Vagina (tissue), 2 donors: ENCODE measurements around the gene CTBP2. TPM values are rescaled to one million over a fixed set of nuclear protein-coding genes. Genes with fewer than 3 reads are reported as not detected.

Experiments
- DNase-seq, 2 donors: peaks; one replicate each; pipeline ENCODE4 v3.0.0-alpha.2; 2017; ENCODE audit errors: extremely low spot score in 2 of 2
- H3K27ac ChIP-seq: fragments of 200-600 bp; sonication (generic); one replicate; pipeline ENCODE4 v1.5.1; 2019
- H3K27me3 ChIP-seq: fragments of 200-600 bp; sonication (generic); one replicate; pipeline ENCODE4 v1.5.1; 2019
- H3K36me3 ChIP-seq, 2 donors: fragments of 200-600 bp; sonication (generic); one replicate each; pipeline ENCODE4 v1.5.1; 2017 to 2019
- H3K4me1 ChIP-seq: fragments of 200-600 bp; sonication (generic); one replicate; pipeline ENCODE4 v1.5.1; 2019
- H3K4me3 ChIP-seq, 2 donors: fragments of 200-600 bp; sonication (generic); 1 replicate in 1 of 2; 2 replicates in 1 of 2; pipeline ENCODE4 v1.5.1; 2016 to 2019
- H3K9me3 ChIP-seq: fragments of 200-600 bp; sonication (generic); one replicate; pipeline ENCODE4 v1.5.1; 2019
- CTCF ChIP-seq, 3 experiments: fragments of 450-650 bp in 2 of 3; fragments of 200-600 bp in 1 of 3; sonication (generic) in 1 of 3; IDR thresholded peaks; one replicate each; pipeline ENCODE4 v1.5.1; 2017 to 2019; ENCODE audit warnings: antibody characterized with exemption in 3 of 3, mild to moderate bottlenecking in 2 of 3, moderate library complexity in 2 of 3
- POLR2A ChIP-seq, 2 donors: fragments of 450-650 bp; IDR thresholded peaks; one replicate each; pipeline ENCODE4 v1.6.1; 2017; ENCODE audit warnings: antibody characterized with exemption in 2 of 2, mild to moderate bottlenecking in 2 of 2, moderate library complexity in 2 of 2
- POLR2AphosphoS5 ChIP-seq, 2 donors: sonication (generic); formaldehyde crosslinking; IDR thresholded peaks; one replicate each; pipeline ENCODE4 v1.9.0; 2017; ENCODE audit warnings: antibody characterized with exemption in 2 of 2, mild to moderate bottlenecking in 2 of 2, low read depth in 1 of 2; ENCODE audit not compliant: insufficient read depth in 1 of 2
- intact Hi-C: fragments of 100-400 bp; cut with DNase I; formaldehyde crosslinking; loops from one replicate; pipeline ENCODE4 v1.15.1; 2023
- total RNA-seq: library from RNA; depleted of rRNA; stranded (reverse); fragments of >200 nt; gene quantifications from one replicate; pipeline ENCODE4 v1.2.3, GENCODE V29; 2016

CTBP2 gene
- total RNA-seq, 1 donor from 2014 or later = 74.4 TPM

GRCh38 chr10:125079091-125079600 is 81.2 kb downstream of the CTBP2 start:
- TF ChIP-seq POLR2AphosphoS5 (IDR thresholded peaks at IDR 0.05; ENCODE audit: insufficient read depth in 1 of 2, low read depth in 1 of 2) (no peak), POLR2A (IDR thresholded peaks at IDR 0.05) (no peak), CTCF (IDR thresholded peaks at IDR 0.05) (no peak)
- intact Hi-C loops = no loop called here
- no peak for DNase-seq
- Histone ChIP-seq H3K27ac (no peak overlapping the region), H3K4me1 (peaks cover 23% of the 10 kb centered on the region), H3K9me3 (no peaks in the 10 kb centered on the region), H3K36me3 (no peaks in the 10 kb centered on the region), H3K27me3 (no peaks in the 10 kb centered on the region), H3K4me3 (no peak overlapping the region)

- intact Hi-C loops = no loop called here
- H3K9me3 ChIP-seq = no peaks in the 10 kb centered on the region
- peaks cover 7% of the 10 kb centered on the region for H3K4me1 ChIP-seq
- no peak for DNase-seq
- peaks cover 0 to 7% of the 10 kb centered on the region in 2 donors for H3K36me3 ChIP-seq
- H3K27me3 ChIP-seq = no peaks in the 10 kb centered on the region
- no peak for TF ChIP-seq POLR2A (IDR thresholded peaks at IDR 0.05)
- TF ChIP-seq CTCF (IDR thresholded peaks at IDR 0.05) = no peak
- TF ChIP-seq POLR2AphosphoS5 (IDR thresholded peaks at IDR 0.05; ENCODE audit: insufficient read depth in 1 of 2, low read depth in 1 of 2) = no peak
- H3K4me3 ChIP-seq = no peak overlapping the region
- H3K27ac ChIP-seq = no peak overlapping the region
Observed at GRCh38 chr10:125076891-125077541, 83.3 kb downstream of the CTBP2 start.

GRCh38 chr10:125076121-125076825 is 84.1 kb downstream of the CTBP2 start:
- intact Hi-C loops = no loop called here

GRCh38 chr10:125073996-125074395 is 86.4 kb downstream of the CTBP2 start:
- H3K4me3 ChIP-seq = no peak overlapping the region
- no peaks in the 10 kb centered on the region for H3K9me3 ChIP-seq
- H3K27me3 ChIP-seq = no peaks in the 10 kb centered on the region
- no peak for TF ChIP-seq POLR2A (IDR thresholded peaks at IDR 0.05)
- TF ChIP-seq POLR2AphosphoS5 (IDR thresholded peaks at IDR 0.05; ENCODE audit: insufficient read depth in 1 of 2, low read depth in 1 of 2) = no peak
- TF ChIP-seq CTCF (IDR thresholded peaks at IDR 0.05) = no peak
- intact Hi-C loops = no loop called here
- no peak overlapping the region for H3K27ac ChIP-seq
- peaks cover 0 to 7% of the 10 kb centered on the region in 2 donors for H3K36me3 ChIP-seq
- peaks cover 5% of the 10 kb centered on the region for H3K4me1 ChIP-seq
- no peak for DNase-seq

More at GRCh38 chr10:125076121-125076825, 84.1 kb downstream of the CTBP2 start:
- no peaks in the 10 kb centered on the region for H3K9me3 ChIP-seq
- H3K36me3 ChIP-seq = peaks cover 0 to 7% of the 10 kb centered on the region in 2 donors
- H3K27ac ChIP-seq = no peak overlapping the region
- no peaks in the 10 kb centered on the region for H3K27me3 ChIP-seq
- DNase-seq = no peak
- no peak for TF ChIP-seq POLR2A (IDR thresholded peaks at IDR 0.05)
- TF ChIP-seq CTCF (IDR thresholded peaks at IDR 0.05) = no peak
- TF ChIP-seq POLR2AphosphoS5 (IDR thresholded peaks at IDR 0.05; ENCODE audit: insufficient read depth in 1 of 2, low read depth in 1 of 2) = no peak
- H3K4me1 ChIP-seq = peaks cover 7% of the 10 kb centered on the region
- H3K4me3 ChIP-seq = no peak overlapping the region

- TF ChIP-seq POLR2AphosphoS5 (IDR thresholded peaks at IDR 0.05; ENCODE audit: insufficient read depth in 1 of 2, low read depth in 1 of 2) (no peak), POLR2A (IDR thresholded peaks at IDR 0.05) (no peak), CTCF (IDR thresholded peaks at IDR 0.05) (no peak)
- Histone ChIP-seq H3K4me3 (no peak overlapping the region), H3K27ac (no peak overlapping the region), H3K4me1 (peaks cover 15% of the 10 kb centered on the region), H3K9me3 (no peaks in the 10 kb centered on the region), H3K27me3 (no peaks in the 10 kb centered on the region), H3K36me3 (peaks cover 0 to 7% of the 10 kb centered on the region in 2 donors)
- no peak for DNase-seq
- intact Hi-C loops = no loop called here
Observed at GRCh38 chr10:125072794-125073193, 87.6 kb downstream of the CTBP2 start.
